HepG2 (cell line): ENCODE results near the gene NFATC4. TPM values are rescaled to one million over a fixed set of nuclear protein-coding genes. Genes with fewer than 3 reads are reported as not detected.

ENCODE experiments used
- AKAP8 ChIP-seq: sonication (generic); formaldehyde crosslinking; IDR thresholded peaks from 2 replicates; pipeline ENCODE4 v1.5.1; 2020; ENCODE audit warnings: mild to moderate bottlenecking, missing genetic modification reagents
- CENPX ChIP-seq: sonication (generic); formaldehyde crosslinking; IDR thresholded peaks from 2 replicates; pipeline ENCODE4 v1.9.0; 2021; ENCODE audit warnings: mild to moderate bottlenecking, missing genetic modification reagents, moderate library complexity
- HIVEP1 ChIP-seq: sonication (generic); formaldehyde crosslinking; IDR thresholded peaks from 2 replicates; pipeline ENCODE4 v1.4.0; 2020; ENCODE audit warnings: mild to moderate bottlenecking, missing genetic modification reagents
- KLF16 ChIP-seq, 2 experiments: sonication (generic) in 1 of 2; formaldehyde crosslinking in 1 of 2; IDR thresholded peaks; 2 replicates each; pipeline versions ENCODE4 v1.6.1 to v1.8.0; 2016 to 2023; ENCODE audit warnings: missing genetic modification reagents in 2 of 2, missing compliant biosample characterization in 1 of 2
- NBN ChIP-seq: fragments of 450-650 bp; conservative IDR thresholded peaks from 2 replicates; pipeline ENCODE4 v1.6.1; 2017
- SYNCRIP ChIP-seq: fragments of 200-400 bp; formaldehyde crosslinking; IDR thresholded peaks from 2 replicates; pipeline ENCODE4 v1.6.1; 2018; ENCODE audit warnings: mild to moderate bottlenecking, low read depth, low read length; ENCODE audit not compliant: insufficient read depth
- ZNF235 ChIP-seq: sonication (generic); formaldehyde crosslinking; IDR thresholded peaks from 2 replicates; pipeline ENCODE4 v1.8.1; 2023; ENCODE audit warnings: mild to moderate bottlenecking, missing genetic modification reagents, borderline replicate concordance
- ZNF276 ChIP-seq: sonication (generic); formaldehyde crosslinking; IDR thresholded peaks from 2 replicates; pipeline ENCODE4 v1.4.0; 2020; ENCODE audit warnings: mild to moderate bottlenecking, low read depth, missing genetic modification reagents
- ZNF619 ChIP-seq: sonication (generic); formaldehyde crosslinking; IDR thresholded peaks from 2 replicates; pipeline ENCODE4 v1.4.0; 2020; ENCODE audit warnings: mild to moderate bottlenecking, missing genetic modification reagents
- ZNF672 ChIP-seq: sonication (generic); formaldehyde crosslinking; IDR thresholded peaks from 2 replicates; pipeline ENCODE4 v1.8.1; 2022; ENCODE audit warnings: missing genetic modification reagents
- ZNF713 ChIP-seq: sonication (generic); formaldehyde crosslinking; IDR thresholded peaks from 2 replicates; pipeline ENCODE4 v1.4.0; 2020; ENCODE audit warnings: mild to moderate bottlenecking, missing genetic modification reagents
- ZNF772 ChIP-seq: sonication (generic); formaldehyde crosslinking; IDR thresholded peaks from 2 replicates; pipeline ENCODE4 v1.5.0; 2020; ENCODE audit warnings: mild to moderate bottlenecking, missing genetic modification reagents
- polyA plus RNA-seq, 8 experiments: library from polyadenylated mRNA; depleted of rRNA in 3 of 8; stranded (reverse) in 7 of 8; unstranded in 1 of 8; fragments of >200 nt; fragmentation: Illumina TruSeq in 4 of 8; extraction: Trizol in 4 of 8; gene quantifications; 2 replicates each; pipeline versions ENCODE4 v1.2.1 to v1.2.3, GENCODE V29; 2011 to 2016; ENCODE audit warnings: low read depth in 4 of 8, missing spikeins in 1 of 8, mixed read lengths in 1 of 8; ENCODE audit not compliant: insufficient read depth in 1 of 8
- total RNA-seq, 5 experiments: library from RNA; depleted of rRNA; stranded (reverse); fragments of >200 nt; fragmentation: Illumina TruSeq; extraction: Trizol; gene quantifications; 2 replicates each; pipeline ENCODE4 v1.2.3, GENCODE V29; 2016; ENCODE audit warnings: low read depth in 1 of 5
- TF ChIP-seq, protein P1 (sequence below): sonication (generic); formaldehyde crosslinking; IDR thresholded peaks from 2 replicates; pipeline ENCODE4 v1.4.0; 2020; ENCODE audit warnings: mild to moderate bottlenecking, missing genetic modification reagents
- TF ChIP-seq, protein P2 (sequence below): sonication (generic); formaldehyde crosslinking; IDR thresholded peaks from 2 replicates; pipeline ENCODE4 v1.4.0; 2020; ENCODE audit warnings: mild to moderate bottlenecking, missing genetic modification reagents
- TF ChIP-seq, protein P3 (sequence below): sonication (generic); formaldehyde crosslinking; conservative IDR thresholded peaks from 2 replicates; pipeline ENCODE4 v1.8.0; 2022; ENCODE audit warnings: low read depth, missing genetic modification reagents

Gene NFATC4
- total and polyA plus RNA-seq, 2 of the 13 experiments (the other 11 are each of a cell fraction or from before 2014, with no cell fraction given), result 0.04 to 0.15 TPM

GRCh38 chr14:24365600-24366412 is 2.2 kb upstream of the NFATC4 start (continued):
- TF ChIP-seq, protein P1, sequence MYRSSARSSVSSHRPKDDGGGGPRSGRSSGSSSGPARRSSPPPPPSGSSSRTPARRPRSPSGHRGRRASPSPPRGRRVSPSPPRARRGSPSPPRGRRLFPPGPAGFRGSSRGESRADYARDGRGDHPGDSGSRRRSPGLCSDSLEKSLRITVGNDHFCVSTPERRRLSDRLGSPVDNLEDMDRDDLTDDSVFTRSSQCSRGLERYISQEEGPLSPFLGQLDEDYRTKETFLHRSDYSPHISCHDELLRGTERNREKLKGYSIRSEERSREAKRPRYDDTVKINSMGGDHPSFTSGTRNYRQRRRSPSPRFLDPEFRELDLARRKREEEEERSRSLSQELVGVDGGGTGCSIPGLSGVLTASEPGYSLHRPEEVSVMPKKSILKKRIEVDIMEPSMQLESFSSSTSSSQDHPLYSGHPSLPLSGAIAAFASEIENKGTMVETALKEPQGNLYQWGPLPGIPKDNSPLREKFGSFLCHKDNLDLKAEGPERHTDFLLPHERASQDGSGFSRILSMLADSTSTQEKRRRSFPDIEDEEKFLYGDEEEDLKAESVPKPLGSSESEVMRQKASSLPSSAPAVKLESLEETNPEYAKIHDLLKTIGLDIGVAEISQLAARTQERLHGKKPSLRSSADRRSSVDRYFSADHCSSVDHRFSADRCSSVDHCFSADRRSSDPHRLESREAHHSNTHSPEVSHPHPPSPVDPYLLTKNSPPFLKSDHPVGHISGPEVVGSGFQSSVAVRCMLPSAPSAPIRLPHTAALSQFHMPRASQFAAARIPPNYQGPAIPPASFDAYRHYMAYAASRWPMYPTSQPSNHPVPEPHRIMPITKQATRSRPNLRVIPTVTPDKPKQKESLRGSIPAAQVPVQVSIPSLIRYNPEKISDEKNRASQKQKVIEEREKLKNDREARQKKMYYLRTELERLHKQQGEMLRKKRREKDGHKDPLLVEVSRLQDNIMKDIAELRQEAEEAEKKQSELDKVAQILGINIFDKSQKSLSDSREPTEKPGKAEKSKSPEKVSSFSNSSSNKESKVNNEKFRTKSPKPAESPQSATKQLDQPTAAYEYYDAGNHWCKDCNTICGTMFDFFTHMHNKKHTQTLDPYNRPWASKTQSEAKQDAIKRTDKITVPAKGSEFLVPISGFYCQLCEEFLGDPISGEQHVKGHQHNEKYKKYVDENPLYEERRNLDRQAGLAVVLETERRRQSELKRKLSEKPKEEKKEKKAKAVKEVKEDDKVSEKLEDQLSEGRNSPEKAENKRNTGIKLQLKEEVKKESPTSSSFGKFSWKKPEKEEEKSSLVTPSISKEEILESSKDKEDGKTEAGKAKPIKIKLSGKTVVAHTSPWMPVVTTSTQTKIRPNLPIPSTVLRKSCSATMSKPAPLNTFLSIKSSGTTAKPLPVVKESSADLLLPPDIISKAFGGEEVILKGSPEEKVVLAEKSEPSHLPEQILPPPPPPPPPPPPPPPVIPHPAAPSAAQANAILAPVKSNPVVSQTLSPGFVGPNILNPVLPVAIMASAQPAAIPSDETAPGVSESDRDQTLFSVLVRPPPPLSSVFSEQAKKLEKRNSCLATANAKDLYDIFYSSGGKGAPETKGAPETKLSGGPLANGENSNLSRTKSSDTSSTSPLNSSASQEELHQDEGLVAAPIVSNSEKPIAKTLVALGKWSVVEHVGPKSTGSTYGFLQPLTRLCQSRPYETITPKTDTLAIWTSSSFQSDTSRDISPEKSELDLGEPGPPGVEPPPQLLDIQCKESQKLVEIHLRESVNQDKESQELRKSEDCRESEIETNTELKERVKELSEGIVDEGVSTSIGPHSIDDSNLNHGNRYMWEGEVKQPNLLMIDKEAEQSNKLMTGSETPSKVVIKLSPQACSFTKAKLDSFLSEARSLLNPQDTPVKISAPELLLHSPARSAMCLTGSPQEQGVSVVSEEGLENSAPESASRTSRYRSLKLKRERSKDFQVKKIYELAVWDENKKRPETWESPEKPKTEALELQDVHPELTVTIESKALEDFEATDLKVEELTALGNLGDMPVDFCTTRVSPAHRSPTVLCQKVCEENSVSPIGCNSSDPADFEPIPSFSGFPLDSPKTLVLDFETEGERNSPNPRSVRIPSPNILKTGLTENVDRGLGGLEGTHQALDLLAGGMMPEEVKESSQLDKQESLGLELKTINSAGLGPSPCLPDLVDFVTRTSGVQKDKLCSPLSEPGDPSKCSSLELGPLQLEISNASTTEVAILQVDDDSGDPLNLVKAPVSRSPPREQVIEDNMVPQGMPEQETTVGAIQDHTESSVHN (CRISPR knock-in tag), result peak; percentile 95; the same call in 1 of the 2 replicates
- peak; percentile 10; the same call in 1 of the 2 replicates for TF ChIP-seq ZNF713 (CRISPR knock-in tag)
- TF ChIP-seq HIVEP1 (CRISPR knock-in tag), result peak; percentile 82; the same call in 1 of the 2 replicates
- TF ChIP-seq, protein P2, sequence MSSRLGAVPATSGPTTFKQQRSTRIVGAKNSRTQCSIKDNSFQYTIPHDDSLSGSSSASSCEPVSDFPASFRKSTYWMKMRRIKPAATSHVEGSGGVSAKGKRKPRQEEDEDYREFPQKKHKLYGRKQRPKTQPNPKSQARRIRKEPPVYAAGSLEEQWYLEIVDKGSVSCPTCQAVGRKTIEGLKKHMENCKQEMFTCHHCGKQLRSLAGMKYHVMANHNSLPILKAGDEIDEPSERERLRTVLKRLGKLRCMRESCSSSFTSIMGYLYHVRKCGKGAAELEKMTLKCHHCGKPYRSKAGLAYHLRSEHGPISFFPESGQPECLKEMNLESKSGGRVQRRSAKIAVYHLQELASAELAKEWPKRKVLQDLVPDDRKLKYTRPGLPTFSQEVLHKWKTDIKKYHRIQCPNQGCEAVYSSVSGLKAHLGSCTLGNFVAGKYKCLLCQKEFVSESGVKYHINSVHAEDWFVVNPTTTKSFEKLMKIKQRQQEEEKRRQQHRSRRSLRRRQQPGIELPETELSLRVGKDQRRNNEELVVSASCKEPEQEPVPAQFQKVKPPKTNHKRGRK (CRISPR knock-in tag), result no peak
- TF ChIP-seq ZNF276 (CRISPR knock-in tag), result peak; percentile 84
- TF ChIP-seq SYNCRIP, result no peak
- TF ChIP-seq ZNF672, result no peak
- TF ChIP-seq AKAP8 (CRISPR knock-in tag), result 0 out of 2 replicates have a peak, but pooled peaks have one; percentile 78
- peak; percentile 97 for TF ChIP-seq ZNF619 (CRISPR knock-in tag)
- peak in 1 of 2 experiments; percentile 95; a peak in 2 of 4 replicates for TF ChIP-seq KLF16 (CRISPR knock-in tag; IDR thresholded peaks at IDR 0.05)
- peak; percentile 72; the same call in 1 of the 2 replicates for TF ChIP-seq ZNF772 (CRISPR knock-in tag)
- TF ChIP-seq NBN, result no peak
- TF ChIP-seq, protein P3, sequence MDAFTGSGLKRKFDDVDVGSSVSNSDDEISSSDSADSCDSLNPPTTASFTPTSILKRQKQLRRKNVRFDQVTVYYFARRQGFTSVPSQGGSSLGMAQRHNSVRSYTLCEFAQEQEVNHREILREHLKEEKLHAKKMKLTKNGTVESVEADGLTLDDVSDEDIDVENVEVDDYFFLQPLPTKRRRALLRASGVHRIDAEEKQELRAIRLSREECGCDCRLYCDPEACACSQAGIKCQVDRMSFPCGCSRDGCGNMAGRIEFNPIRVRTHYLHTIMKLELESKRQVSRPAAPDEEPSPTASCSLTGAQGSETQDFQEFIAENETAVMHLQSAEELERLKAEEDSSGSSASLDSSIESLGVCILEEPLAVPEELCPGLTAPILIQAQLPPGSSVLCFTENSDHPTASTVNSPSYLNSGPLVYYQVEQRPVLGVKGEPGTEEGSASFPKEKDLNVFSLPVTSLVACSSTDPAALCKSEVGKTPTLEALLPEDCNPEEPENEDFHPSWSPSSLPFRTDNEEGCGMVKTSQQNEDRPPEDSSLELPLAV, result no peak
- TF ChIP-seq CENPX (CRISPR knock-in tag), result no peak
- TF ChIP-seq ZNF235 (CRISPR knock-in tag), result no peak
